AG04450 (cell line): Measurements from ENCODE around the gene KIF23. TPM values are rescaled to one million over a fixed set of nuclear protein-coding genes. Genes with fewer than 3 reads are reported as not detected.

Experiments
- CTCF ChIA-PET: fragments of 300-600, 350-600 bp; formaldehyde crosslinking; extraction: SDS; loops from one replicate; lab custom pipeline; 2022; ENCODE audit warnings: antibody characterized with exemption, inconsistent platforms; lab: Charles Lee
- POLR2A ChIA-PET: fragments of 350-600 bp; formaldehyde crosslinking; extraction: SDS; loops from one replicate; lab custom pipeline; 2021; ENCODE audit warnings: antibody characterized with exemption, inconsistent platforms; lab: Yijun Ruan, JAX
- DNase-seq: peaks from one replicate; pipeline ENCODE4 v3.0.0-alpha.2; 2011; ENCODE audit warnings: low read depth, low spot score
- H3K27ac ChIP-seq: one replicate; pipeline ENCODE4 v1.5.1; 2012; ENCODE audit warnings: low read depth, low read length, control low read depth
- H3K27me3 ChIP-seq: one replicate; pipeline ENCODE4 v1.6.0; 2012; ENCODE audit warnings: low read length; ENCODE audit not compliant: control insufficient read depth, insufficient read depth
- H3K4me3 ChIP-seq: 2 replicates; pipeline ENCODE4 v1.5.1; 2011; ENCODE audit warnings: mild to moderate bottlenecking, low read depth, low read length, control low read depth
- H3K9me3 ChIP-seq: 2 replicates; pipeline ENCODE4 v1.5.1; 2012; ENCODE audit warnings: low read length; ENCODE audit not compliant: control insufficient read depth, insufficient read depth
- polyA plus RNA-seq: library from polyadenylated mRNA; depleted of rRNA; stranded (reverse); fragments of >200 nt; gene quantifications from 2 replicates; pipeline ENCODE4 v1.2.3, GENCODE V29; 2011
- TF ChIP-seq, protein P1 (sequence below): IDR thresholded peaks from 2 replicates; pipeline ENCODE4 v1.5.1; 2011; ENCODE audit warnings: low read depth, low read length, control low read depth, inconsistent platforms

The KIF23 gene
- polyA plus RNA-seq, 1 experiment = 20.0 TPM

DNA sequence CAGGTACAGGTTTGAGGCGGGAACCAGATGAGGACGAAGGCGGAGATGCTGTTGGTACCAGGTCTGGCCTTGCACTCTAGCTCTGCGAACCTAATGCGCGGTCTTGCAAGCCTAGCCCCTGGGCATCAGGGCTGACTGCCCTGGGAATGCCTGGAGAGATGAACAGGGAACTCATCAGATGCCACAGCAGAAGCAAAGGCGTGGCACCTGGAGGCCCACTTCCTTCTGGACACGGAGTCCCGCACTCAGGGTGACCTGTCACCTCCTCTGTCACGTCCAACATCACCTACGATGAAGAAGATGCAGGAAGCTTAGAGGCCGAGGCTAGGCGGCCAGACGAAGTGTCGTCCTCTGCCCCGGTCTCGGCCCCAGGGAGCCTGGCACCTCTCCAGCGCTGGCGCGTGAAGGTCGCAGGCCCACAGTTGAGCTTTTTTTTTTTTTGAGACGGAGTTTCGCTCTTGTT is 47.9 kb downstream of the KIF23 start:
- ChIA-PET POLR2A (interaction anchor here (0.7 to 2.2 kb wide), 6 partner anchors 9 to 302 kb away, joined by 3 to 63 read pairs (median 4); partner anchors contain the start of genes GLCE and RPLP1), CTCF (interaction anchor here (0.6 to 2.7 kb wide), 15 partner anchors 9 to 447 kb away, joined by 3 to 50 read pairs (median 4); partner anchors contain the start of genes KIF23 and RPLP1)

GRCh38 chr15:69462493-69463181 is 48.5 kb downstream of the KIF23 start:
- TF ChIP-seq, protein P1, sequence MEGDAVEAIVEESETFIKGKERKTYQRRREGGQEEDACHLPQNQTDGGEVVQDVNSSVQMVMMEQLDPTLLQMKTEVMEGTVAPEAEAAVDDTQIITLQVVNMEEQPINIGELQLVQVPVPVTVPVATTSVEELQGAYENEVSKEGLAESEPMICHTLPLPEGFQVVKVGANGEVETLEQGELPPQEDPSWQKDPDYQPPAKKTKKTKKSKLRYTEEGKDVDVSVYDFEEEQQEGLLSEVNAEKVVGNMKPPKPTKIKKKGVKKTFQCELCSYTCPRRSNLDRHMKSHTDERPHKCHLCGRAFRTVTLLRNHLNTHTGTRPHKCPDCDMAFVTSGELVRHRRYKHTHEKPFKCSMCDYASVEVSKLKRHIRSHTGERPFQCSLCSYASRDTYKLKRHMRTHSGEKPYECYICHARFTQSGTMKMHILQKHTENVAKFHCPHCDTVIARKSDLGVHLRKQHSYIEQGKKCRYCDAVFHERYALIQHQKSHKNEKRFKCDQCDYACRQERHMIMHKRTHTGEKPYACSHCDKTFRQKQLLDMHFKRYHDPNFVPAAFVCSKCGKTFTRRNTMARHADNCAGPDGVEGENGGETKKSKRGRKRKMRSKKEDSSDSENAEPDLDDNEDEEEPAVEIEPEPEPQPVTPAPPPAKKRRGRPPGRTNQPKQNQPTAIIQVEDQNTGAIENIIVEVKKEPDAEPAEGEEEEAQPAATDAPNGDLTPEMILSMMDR = peak; percentile 89
- ChIA-PET CTCF (interaction anchor here (0.6 to 2.7 kb wide), 28 partner anchors 9 to 1205 kb away, joined by 3 to 50 read pairs (median 3); partner anchors contain the start of genes KIF23 and RPLP1), POLR2A (interaction anchor here (0.7 to 2.2 kb wide), 6 partner anchors 10 to 302 kb away, joined by 3 to 63 read pairs (median 4); partner anchors contain the start of genes GLCE and RPLP1)
- peaks cover 3% of the 10 kb centered on the region; the same call in 1 of the 2 replicates for H3K9me3 ChIP-seq
- H3K27me3 ChIP-seq = no peaks in the 10 kb centered on the region
- DNase-seq = peak; percentile 98
- peak overlapping the region; percentile 98 for H3K27ac ChIP-seq
- H3K4me3 ChIP-seq = peak overlapping the region; percentile 61

More for the DNA sequence above, 47.9 kb downstream of the KIF23 start:
- Histone ChIP-seq H3K27me3 (no peaks in the 10 kb centered on the region), H3K4me3 (peak overlapping the region; percentile 61), H3K9me3 (peaks cover 3% of the 10 kb centered on the region; the same call in 1 of the 2 replicates), H3K27ac (no peak overlapping the region)
- DNase-seq = no peak
- TF ChIP-seq, protein P1 = no peak

- ChIA-PET POLR2A (interaction anchor here (1.0 to 2.2 kb wide), 4 partner anchors 10 to 303 kb away, joined by 3 to 63 read pairs (median 5); partner anchors contain the start of genes GLCE and RPLP1), CTCF (interaction anchor here (0.6 to 2.7 kb wide), 26 partner anchors 8 to 1204 kb away, joined by 3 to 50 read pairs (median 3); partner anchors contain the start of genes KIF23 and RPLP1)
- H3K27ac ChIP-seq = peak overlapping the region; percentile 98
- peak overlapping the region; percentile 61 for H3K4me3 ChIP-seq
- H3K27me3 ChIP-seq = no peaks in the 10 kb centered on the region
- DNase-seq = no peak
- TF ChIP-seq, protein P1 = no peak
- peaks cover 3% of the 10 kb centered on the region; the same call in 1 of the 2 replicates for H3K9me3 ChIP-seq
Observed at GRCh38 chr15:69463182-69463756, 49.1 kb downstream of the KIF23 start.

DNA sequence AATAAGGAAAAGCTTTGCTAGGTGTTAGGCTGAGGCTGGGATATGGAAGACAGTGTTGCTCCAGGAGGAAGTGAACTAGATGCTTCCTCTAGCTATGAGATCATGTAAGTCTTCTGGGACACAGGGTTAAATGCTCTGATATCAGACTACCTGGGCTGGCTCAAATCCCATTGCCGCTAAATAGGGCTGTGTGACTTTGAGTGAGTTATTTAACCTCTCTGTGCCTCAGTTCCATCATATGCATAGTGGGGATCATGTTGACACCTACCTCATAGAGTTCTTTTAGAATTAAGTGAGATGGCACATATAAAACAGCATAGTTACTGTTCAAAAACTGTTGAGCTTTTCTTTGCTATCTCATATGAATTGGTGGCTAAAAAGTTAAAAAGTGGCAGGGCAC is 51.1 kb downstream of the KIF23 start:
- TF ChIP-seq, protein P1 = no peak
- ChIA-PET POLR2A (no interaction called here), CTCF (interaction anchor here (0.5 to 2.4 kb wide), 7 partner anchors 8 to 1010 kb away, joined by 3 to 11 read pairs (median 3); no protein-coding TSS in a partner anchor)
- Histone ChIP-seq H3K4me3 (no peak overlapping the region), H3K9me3 (peaks cover 3% of the 10 kb centered on the region; the same call in 1 of the 2 replicates), H3K27me3 (no peaks in the 10 kb centered on the region), H3K27ac (no peak overlapping the region)
- no peak for DNase-seq
